Gastrocnemius medialis (tissue), 4 donors: ENCODE results near the gene OR6J1. TPM values are rescaled to one million over a fixed set of nuclear protein-coding genes. Genes with fewer than 3 reads are reported as not detected.
"Not testable (repeated sequence)": the region's sequence is repeated elsewhere in the genome, so short reads cannot be mapped to it uniquely, and the experiment has no call there.

ENCODE experiments used
- ATAC-seq, 2 donors: fragments of 150-250 bp; one replicate each; pipeline ENCODE4 v1.9.1; 2016
- DNase-seq, 2 donors: peaks; one replicate each; pipeline ENCODE4 v3.0.0-alpha.2; 2019
- H3K27ac ChIP-seq, 4 donors: fragments of 200-600 bp; sonication (generic); 1 replicate in 1 of 4; 2 replicates in 3 of 4; pipeline ENCODE4 v1.5.1; 2016 to 2018; ENCODE audit warnings: mild to moderate bottlenecking in 2 of 4, moderate library complexity in 1 of 4
- H3K27me3 ChIP-seq, 3 donors: fragments of 200-600 bp; sonication (generic) in 2 of 3; 1 replicate in 1 of 3; 2 replicates in 2 of 3; pipeline versions ENCODE4 v1.5.1 to v1.6.0; 2016 to 2019; ENCODE audit warnings: mild to moderate bottlenecking in 1 of 3, moderate library complexity in 1 of 3
- H3K36me3 ChIP-seq, 2 donors: fragments of 200-600 bp; sonication (generic) in 1 of 2; one replicate each; pipeline ENCODE4 v1.5.1; 2017 to 2018
- H3K4me1 ChIP-seq, 2 donors: fragments of 200-600 bp; sonication (generic) in 1 of 2; one replicate each; pipeline ENCODE4 v1.5.1; 2016 to 2017; ENCODE audit warnings: mild to moderate bottlenecking in 2 of 2
- H3K4me3 ChIP-seq, 4 donors: fragments of 200-600 bp; sonication (generic) in 3 of 4; 1 replicate in 1 of 4; 2 replicates in 3 of 4; pipeline ENCODE4 v1.5.1; 2016 to 2019; ENCODE audit warnings: mild to moderate bottlenecking in 2 of 4
- H3K9me3 ChIP-seq, 3 donors: fragments of 200-600 bp; sonication (generic) in 2 of 3; 1 replicate in 1 of 3; 2 replicates in 2 of 3; pipeline ENCODE4 v1.5.1; 2016 to 2019
- POLR2A ChIP-seq, 2 donors: fragments of 450-650 bp; IDR thresholded peaks; one replicate each; pipeline ENCODE4 v1.6.1; 2017; ENCODE audit warnings: antibody characterized with exemption in 2 of 2, mild to moderate bottlenecking in 2 of 2, moderate library complexity in 2 of 2
- in situ Hi-C, 4 donors: fragments of 200-750 bp; cut with MboI; loops; one replicate each; pipeline versions ENCODE4 v1.15.0 to v1.8.0; 2017; ENCODE audit warnings: low sequenced_read_pairs in 4 of 4
- intact Hi-C: fragments of 100-400 bp; cut with DNase I; formaldehyde crosslinking; loops from one replicate; pipeline ENCODE4 v1.15.1; 2023; ENCODE audit warnings: low total_unique reads
- total RNA-seq, 4 donors: library from RNA; depleted of rRNA; stranded (reverse); fragments of >200 nt; gene quantifications; one replicate each; pipeline versions ENCODE4 v1.1.0 to v1.2.3, GENCODE V29; 2016
- TF ChIP-seq, protein P1 (sequence below), 5 experiments: fragments of 450-650 bp in 3 of 5; fragments of 200-600 bp in 2 of 5; sonication (generic) in 2 of 5; IDR thresholded peaks in 4 of 5; conservative IDR thresholded peaks in 1 of 5; 1 replicate in 4 of 5; 2 replicates in 1 of 5; pipeline ENCODE4 v1.5.1; 2016 to 2019; ENCODE audit warnings: antibody characterized with exemption in 5 of 5, mild to moderate bottlenecking in 3 of 5, moderate library complexity in 3 of 5

The OR6J1 gene
- total RNA-seq = not detected

DNA sequence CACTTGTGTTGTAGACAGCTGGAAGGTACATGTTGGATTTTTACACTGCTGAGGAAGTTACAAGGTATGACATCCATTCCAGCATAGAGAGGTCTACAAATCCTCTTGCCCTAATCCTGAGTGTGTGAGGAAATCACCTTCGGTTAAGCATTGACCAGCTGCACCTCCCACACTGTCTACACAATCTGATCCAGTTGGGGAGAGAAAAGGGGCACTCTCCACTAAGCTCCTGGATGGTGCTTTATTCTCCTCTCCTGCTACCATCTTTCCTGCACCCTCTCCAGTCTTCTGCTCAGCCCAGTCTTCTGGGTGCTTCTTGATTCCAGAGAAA is at the start of gene OR6J1:
OR6J1 (minus strand) TSS at position 48 of the 331 bp plus-strand sequence. CDS start 9,541 bp downstream, outside the sequence.
- ATAC-seq = no peak
- H3K9me3 ChIP-seq = no peaks in the 10 kb centered on the region
- no peak for DNase-seq
- no peak within 1 kb of the TSS for H3K4me3 ChIP-seq
- no peaks in the 10 kb centered on the region for H3K4me1 ChIP-seq
- no peaks in the 10 kb centered on the region for H3K27me3 ChIP-seq
- no peaks in the 10 kb centered on the region for H3K36me3 ChIP-seq
- H3K27ac ChIP-seq = no peak within 1 kb of the TSS
- TF ChIP-seq, protein P1, sequence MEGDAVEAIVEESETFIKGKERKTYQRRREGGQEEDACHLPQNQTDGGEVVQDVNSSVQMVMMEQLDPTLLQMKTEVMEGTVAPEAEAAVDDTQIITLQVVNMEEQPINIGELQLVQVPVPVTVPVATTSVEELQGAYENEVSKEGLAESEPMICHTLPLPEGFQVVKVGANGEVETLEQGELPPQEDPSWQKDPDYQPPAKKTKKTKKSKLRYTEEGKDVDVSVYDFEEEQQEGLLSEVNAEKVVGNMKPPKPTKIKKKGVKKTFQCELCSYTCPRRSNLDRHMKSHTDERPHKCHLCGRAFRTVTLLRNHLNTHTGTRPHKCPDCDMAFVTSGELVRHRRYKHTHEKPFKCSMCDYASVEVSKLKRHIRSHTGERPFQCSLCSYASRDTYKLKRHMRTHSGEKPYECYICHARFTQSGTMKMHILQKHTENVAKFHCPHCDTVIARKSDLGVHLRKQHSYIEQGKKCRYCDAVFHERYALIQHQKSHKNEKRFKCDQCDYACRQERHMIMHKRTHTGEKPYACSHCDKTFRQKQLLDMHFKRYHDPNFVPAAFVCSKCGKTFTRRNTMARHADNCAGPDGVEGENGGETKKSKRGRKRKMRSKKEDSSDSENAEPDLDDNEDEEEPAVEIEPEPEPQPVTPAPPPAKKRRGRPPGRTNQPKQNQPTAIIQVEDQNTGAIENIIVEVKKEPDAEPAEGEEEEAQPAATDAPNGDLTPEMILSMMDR (IDR thresholded peaks at IDR 0.05 in 4 of 5, conservative IDR thresholded peaks at IDR 0.05 in 1 of 5) = no peak
- TF ChIP-seq POLR2A (IDR thresholded peaks at IDR 0.05) = no peak
- in situ Hi-C loops (loop anchor here in 1 of 4 donors (10.0 kb wide), 1 partner anchor 79 kb away; no protein-coding TSS in a partner anchor), intact Hi-C loops (no loop called here)

DNA sequence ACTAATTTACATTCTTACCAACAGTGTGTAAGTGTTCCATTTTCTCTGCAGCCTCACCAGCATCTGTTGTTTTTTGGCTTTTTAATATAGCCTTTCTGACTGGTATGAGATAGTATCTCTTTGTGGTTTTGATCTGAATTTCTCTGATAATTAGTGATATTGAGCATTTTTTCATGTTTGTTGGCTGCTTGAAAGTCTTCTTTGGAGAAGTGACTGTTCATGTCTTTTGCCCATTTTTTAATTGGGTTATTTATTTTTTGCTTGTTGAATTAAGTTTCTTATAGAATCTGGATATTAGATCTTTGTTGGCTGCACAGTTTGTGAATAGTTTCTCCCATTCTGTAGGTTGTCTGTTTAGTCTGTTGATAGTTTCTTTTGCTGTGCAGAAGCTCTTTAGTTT is 48.0 kb upstream of the OR6J1 start:
- Histone ChIP-seq H3K4me3 (no peak overlapping the region), H3K4me1 (no peaks in the 10 kb centered on the region), H3K27ac (no peak overlapping the region), H3K27me3 (no peaks in the 10 kb centered on the region), H3K36me3 (no peaks in the 10 kb centered on the region), H3K9me3 (no peaks in the 10 kb centered on the region)
- in situ Hi-C loops (no loop called here), intact Hi-C loops (no loop called here)
- no peak for TF ChIP-seq POLR2A (IDR thresholded peaks at IDR 0.05)
- TF ChIP-seq, protein P1 (IDR thresholded peaks at IDR 0.05 in 4 of 5, conservative IDR thresholded peaks at IDR 0.05 in 1 of 5) = no peak
- ATAC-seq = no peak
- DNase-seq = no peak

DNA sequence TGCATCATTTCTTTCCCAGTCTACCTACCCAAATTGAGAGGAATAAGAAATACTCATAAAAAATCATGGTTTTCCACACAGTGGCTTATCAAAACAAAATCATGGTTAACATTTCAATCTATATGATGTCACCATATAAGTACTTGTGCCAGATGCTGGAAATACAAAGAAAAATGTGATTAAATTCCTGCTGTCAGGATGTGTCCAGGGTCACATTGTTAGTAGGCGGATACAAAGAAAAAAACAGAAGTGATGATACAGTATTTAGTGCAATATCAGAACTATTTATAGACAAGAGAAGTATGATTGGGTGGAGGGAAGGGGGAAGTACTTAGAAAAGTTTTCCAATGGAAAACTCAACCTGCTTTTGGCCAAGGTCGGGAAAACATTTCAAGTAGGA is 47.0 kb upstream of the OR6J1 start:
- H3K27ac ChIP-seq = no peak overlapping the region
- in situ Hi-C loops (no loop called here), intact Hi-C loops (no loop called here)
- no peaks in the 10 kb centered on the region for H3K36me3 ChIP-seq
- H3K27me3 ChIP-seq = no peaks in the 10 kb centered on the region
- H3K4me1 ChIP-seq = no peaks in the 10 kb centered on the region
- TF ChIP-seq, protein P1 (IDR thresholded peaks at IDR 0.05 in 4 of 5, conservative IDR thresholded peaks at IDR 0.05 in 1 of 5) = no peak
- TF ChIP-seq POLR2A (IDR thresholded peaks at IDR 0.05) = no peak
- DNase-seq (no peak), ATAC-seq (no peak)
- no peaks in the 10 kb centered on the region for H3K9me3 ChIP-seq
- no peak overlapping the region for H3K4me3 ChIP-seq

DNA sequence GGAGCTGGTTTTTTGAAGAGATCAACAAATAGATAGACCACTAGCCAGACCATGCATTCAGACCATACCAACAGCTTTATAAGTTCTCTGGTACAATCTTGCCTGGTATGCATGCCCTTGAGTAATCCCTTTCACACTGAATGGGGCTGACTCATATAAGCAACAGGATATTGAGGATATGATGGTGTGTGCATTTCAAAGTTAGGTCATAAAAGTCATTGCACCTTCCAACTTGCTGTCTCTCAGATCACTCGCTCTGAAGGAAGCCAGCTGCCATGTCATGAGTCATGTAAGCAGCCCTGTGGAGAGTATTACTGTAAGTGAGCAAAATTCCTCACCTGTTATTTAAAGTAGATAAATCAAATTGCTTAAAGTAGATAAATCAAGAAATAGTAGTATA is 45.0 kb upstream of the OR6J1 start:
- no peak for TF ChIP-seq POLR2A (IDR thresholded peaks at IDR 0.05)
- TF ChIP-seq, protein P1 (IDR thresholded peaks at IDR 0.05 in 4 of 5, conservative IDR thresholded peaks at IDR 0.05 in 1 of 5) = no peak
- Histone ChIP-seq H3K4me1 (no peaks in the 10 kb centered on the region), H3K36me3 (no peaks in the 10 kb centered on the region), H3K27me3 (no peaks in the 10 kb centered on the region), H3K4me3 (no peak overlapping the region), H3K27ac (no peak overlapping the region), H3K9me3 (no peaks in the 10 kb centered on the region)
- DNase-seq (no peak), ATAC-seq (no peak)
- in situ Hi-C loops (no loop called here), intact Hi-C loops (no loop called here)

DNA sequence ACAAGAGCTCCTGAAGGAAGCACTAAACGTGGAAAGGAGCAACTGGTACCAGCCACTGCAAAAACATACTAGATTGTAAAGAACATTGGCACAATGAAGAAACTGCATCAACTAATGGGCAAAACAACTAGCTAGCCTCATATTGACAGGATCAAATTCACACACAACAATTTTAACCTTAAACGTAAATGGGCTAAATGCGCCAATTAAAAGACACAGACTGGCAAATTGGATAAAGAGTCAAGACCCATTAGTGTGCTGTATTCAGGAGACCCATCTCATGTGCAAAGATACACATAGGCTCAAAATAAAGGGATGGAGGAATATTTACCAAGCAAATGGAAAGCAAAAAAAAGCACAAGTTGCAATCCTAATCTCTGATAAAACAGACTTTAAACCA is 43.8 kb upstream of the OR6J1 start:
- H3K4me3 ChIP-seq, DNase-seq, in situ Hi-C loops, H3K4me1 ChIP-seq, H3K9me3 ChIP-seq, ATAC-seq, H3K27me3 ChIP-seq, intact Hi-C loops, H3K36me3 ChIP-seq, H3K27ac ChIP-seq: not testable (repeated sequence)

DNA sequence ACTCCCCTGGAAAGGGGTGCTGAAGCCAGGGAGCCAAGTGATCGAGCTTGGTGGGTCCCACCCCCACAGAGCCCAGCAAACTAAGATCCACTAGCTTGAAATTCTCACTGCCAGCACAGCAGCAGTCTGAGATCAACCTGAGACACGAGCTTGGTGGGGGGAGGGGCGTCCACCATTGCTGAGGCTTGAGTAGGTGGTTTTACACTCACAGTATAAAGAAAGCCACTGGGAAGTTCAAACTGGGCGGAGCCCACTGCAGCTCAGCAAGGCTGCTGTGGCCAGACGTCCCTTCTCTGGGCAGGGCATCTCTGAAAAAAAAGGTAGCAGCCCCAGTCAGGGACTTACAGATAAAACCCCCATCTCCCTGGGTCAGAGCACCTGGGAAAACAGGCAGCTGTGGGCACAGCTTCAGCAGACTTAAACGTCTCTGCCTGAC is 42.0 kb upstream of the OR6J1 start:
- H3K4me3 ChIP-seq, ATAC-seq, DNase-seq, H3K27ac ChIP-seq, intact Hi-C loops, H3K27me3 ChIP-seq, H3K9me3 ChIP-seq, H3K4me1 ChIP-seq, H3K36me3 ChIP-seq, in situ Hi-C loops: not testable (repeated sequence)
